ENCODE data around the gene PRSS27. TPM values are rescaled to one million over a fixed set of nuclear protein-coding genes. Genes with fewer than 3 reads are reported as not detected.

PRSS27 gene
- total RNA-seq, 1 experiment from 2014 or later = 14.8 TPM

DNA sequence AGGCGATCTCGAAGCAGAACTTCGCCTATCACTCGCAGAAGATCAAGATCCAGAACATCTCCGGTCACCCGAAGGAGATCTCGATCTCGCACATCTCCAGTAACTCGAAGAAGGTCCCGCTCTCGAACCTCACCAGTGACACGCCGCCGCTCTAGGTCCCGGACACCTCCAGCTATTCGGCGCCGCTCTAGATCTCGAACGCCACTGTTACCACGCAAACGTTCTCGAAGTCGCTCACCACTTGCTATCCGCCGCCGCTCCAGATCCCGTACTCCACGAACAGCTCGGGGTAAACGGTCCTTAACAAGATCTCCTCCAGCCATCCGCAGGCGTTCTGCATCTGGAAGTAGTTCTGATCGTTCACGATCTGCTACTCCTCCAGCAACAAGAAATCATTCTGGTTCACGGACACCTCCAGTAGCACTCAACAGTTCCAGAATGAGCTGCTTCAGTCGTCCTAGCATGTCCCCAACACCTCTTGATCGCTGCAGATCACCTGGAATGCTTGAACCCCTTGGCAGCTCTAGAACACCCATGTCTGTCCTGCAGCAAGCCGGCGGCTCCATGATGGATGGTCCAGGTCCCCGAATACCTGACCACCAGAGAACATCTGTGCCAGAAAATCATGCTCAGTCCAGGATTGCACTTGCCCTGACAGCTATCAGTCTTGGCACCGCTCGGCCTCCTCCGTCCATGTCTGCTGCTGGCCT is 46.6 kb upstream of the PRSS27 start:
- peaks cover 61% of the 10 kb centered on the region for H3K36me3 ChIP-seq (ENCODE audit: low read depth)
- ChIA-PET POLR2A (ENCODE audit: unreplicated experiment) (no interaction called here), CTCF (no interaction called here)
- no peaks in the 10 kb centered on the region for H3K27me3 ChIP-seq (ENCODE audit: insufficient read depth, low read depth)
- H3F3A ChIP-seq (ENCODE audit: insufficient read depth, low read depth) = peaks cover 87% of the 10 kb centered on the region
- no peak overlapping the region for H3K4me2 ChIP-seq
- no peak for DNase-seq
- no peaks in the 10 kb centered on the region for H3K4me1 ChIP-seq (replicated peaks; ENCODE audit: insufficient read depth)
- no peak overlapping the region for H2AFZ ChIP-seq
- TF ChIP-seq EZH2 (IDR thresholded peaks at IDR 0.05; ENCODE audit: low read depth) (no peak), CTCF (conservative IDR thresholded peaks at IDR 0.05) (no peak)
- BruUV-seq (replicated peaks) = no TSS peak
- no peak overlapping the region for H3K27ac ChIP-seq
- no peaks in the 10 kb centered on the region for H3K9me3 ChIP-seq (ENCODE audit: insufficient read depth, low read depth)
- H4K20me1 ChIP-seq (ENCODE audit: insufficient read depth) = peaks cover 85% of the 10 kb centered on the region
- intact Hi-C loops (cut with micrococcal nuclease; ENCODE audit: unreplicated experiment) = no loop called here
- peaks cover 64% of the 10 kb centered on the region for H3K79me2 ChIP-seq (ENCODE audit: low read depth)
- no peaks in the 10 kb centered on the region for H3K9me2 ChIP-seq (ENCODE audit: insufficient read depth)
- no peak overlapping the region for H3K4me3 ChIP-seq

GRCh38 chr16:2765462-2766404 is 45.7 kb upstream of the PRSS27 start:
- H3K36me3 ChIP-seq (ENCODE audit: low read depth) = peaks cover 69% of the 10 kb centered on the region
- H3K4me2 ChIP-seq = no peak overlapping the region
- no peak overlapping the region for H2AFZ ChIP-seq
- H3K4me3 ChIP-seq = no peak overlapping the region
- H3K9me2 ChIP-seq (ENCODE audit: insufficient read depth) = no peaks in the 10 kb centered on the region
- H3K9me3 ChIP-seq (ENCODE audit: insufficient read depth, low read depth) = no peaks in the 10 kb centered on the region
- H3K27ac ChIP-seq = no peak overlapping the region
- ChIA-PET POLR2A (ENCODE audit: unreplicated experiment) (interaction anchor here (0.6 kb wide), 2 partner anchors 68 to 79 kb away, joined by 3 to 5 read pairs; no protein-coding TSS in a partner anchor), CTCF (no interaction called here)
- TF ChIP-seq EZH2 (IDR thresholded peaks at IDR 0.05; ENCODE audit: low read depth) = no peak
- no peak for TF ChIP-seq CTCF (conservative IDR thresholded peaks at IDR 0.05)
- peaks cover 87% of the 10 kb centered on the region for H3F3A ChIP-seq (ENCODE audit: insufficient read depth, low read depth)
- H3K79me2 ChIP-seq (ENCODE audit: low read depth) = peaks cover 72% of the 10 kb centered on the region
- no peaks in the 10 kb centered on the region for H3K4me1 ChIP-seq (replicated peaks; ENCODE audit: insufficient read depth)
- no peaks in the 10 kb centered on the region for H3K27me3 ChIP-seq (ENCODE audit: insufficient read depth, low read depth)
- intact Hi-C loops (cut with micrococcal nuclease; ENCODE audit: unreplicated experiment) = no loop called here
- BruUV-seq (replicated peaks) = no TSS peak
- peaks cover 85% of the 10 kb centered on the region for H4K20me1 ChIP-seq (ENCODE audit: insufficient read depth)
- DNase-seq = no peak

DNA sequence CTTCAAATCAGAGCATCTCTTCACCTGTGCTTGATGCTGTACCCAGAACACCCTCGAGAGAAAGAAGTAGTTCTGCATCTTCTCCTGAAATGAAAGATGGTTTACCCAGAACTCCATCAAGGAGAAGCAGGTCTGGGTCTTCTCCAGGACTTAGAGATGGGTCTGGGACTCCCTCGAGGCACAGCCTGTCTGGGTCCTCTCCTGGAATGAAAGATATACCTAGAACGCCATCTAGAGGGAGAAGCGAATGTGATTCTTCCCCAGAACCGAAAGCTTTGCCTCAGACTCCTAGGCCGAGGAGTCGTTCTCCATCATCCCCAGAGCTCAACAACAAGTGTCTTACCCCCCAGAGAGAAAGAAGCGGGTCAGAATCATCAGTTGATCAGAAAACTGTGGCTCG is 44.7 kb upstream of the PRSS27 start:
- CTCF ChIA-PET = no interaction called here
- Histone ChIP-seq H3K9me2 (ENCODE audit: insufficient read depth) (no peaks in the 10 kb centered on the region), H3K27me3 (ENCODE audit: insufficient read depth, low read depth) (no peaks in the 10 kb centered on the region), H4K20me1 (ENCODE audit: insufficient read depth) (peaks cover 84% of the 10 kb centered on the region), H3K27ac (no peak overlapping the region), H3K79me2 (ENCODE audit: low read depth) (peaks cover 82% of the 10 kb centered on the region), H3F3A (ENCODE audit: insufficient read depth, low read depth) (peaks cover 86% of the 10 kb centered on the region), H3K4me3 (no peak overlapping the region), H2AFZ (no peak overlapping the region), H3K4me1 (replicated peaks; ENCODE audit: insufficient read depth) (no peaks in the 10 kb centered on the region), H3K36me3 (ENCODE audit: low read depth) (peaks cover 69% of the 10 kb centered on the region), H3K9me3 (ENCODE audit: insufficient read depth, low read depth) (no peaks in the 10 kb centered on the region), H3K4me2 (no peak overlapping the region)
- TF ChIP-seq EZH2 (IDR thresholded peaks at IDR 0.05; ENCODE audit: low read depth) (no peak), CTCF (conservative IDR thresholded peaks at IDR 0.05) (peak; percentile 33; the same call in 1 of the 2 replicates)
- POLR2A ChIA-PET (ENCODE audit: unreplicated experiment) = interaction anchor here (0.6 kb wide), 1 partner anchor 67 kb away, joined by 5 read pairs; no protein-coding TSS in a partner anchor
- DNase-seq = no peak
- intact Hi-C loops (cut with micrococcal nuclease; ENCODE audit: unreplicated experiment) = no loop called here
- BruUV-seq (replicated peaks) = no TSS peak

Measured in PC-9 (cell line).